WTC11 (cell line): ENCODE data around the gene NPTN. TPM values are rescaled to one million over a fixed set of nuclear protein-coding genes. Genes with fewer than 3 reads are reported as not detected.

Experiments
- ATAC-seq: fragments of 200-7000 bp; cut with Tn5 transposase; 2 replicates; pipeline ENCODE4 v1.10.0; 2021; ENCODE audit warnings: mild to moderate bottlenecking, moderate library complexity
- CTCF ChIA-PET: fragments of 300-600 bp; sonication (Branson Sonifier 250); formaldehyde crosslinking; loops from one replicate; lab custom pipeline; 2021; ENCODE audit warnings: antibody characterized with exemption; lab: Charles Lee
- POLR2A ChIA-PET: fragments of 350-600 bp; sonication (Branson Sonifier 250); formaldehyde crosslinking; loops from one replicate; lab custom pipeline; 2021; ENCODE audit warnings: antibody characterized with exemption; lab: Charles Lee
- DNase-seq: peaks from one replicate; pipeline ENCODE4 v3.0.0; 2021; ENCODE audit warnings: low spot score
- H3K27ac Mint-ChIP-seq: 2 replicates; pipeline ENCODE4 v1.8.0; 2021; ENCODE audit warnings: mixed read lengths
- H3K27me3 Mint-ChIP-seq: 2 replicates; pipeline ENCODE4 v1.8.0; 2021; ENCODE audit warnings: low read depth, mild to moderate bottlenecking, moderate library complexity, mixed read lengths
- H3K36me3 Mint-ChIP-seq: 2 replicates; pipeline ENCODE4 v1.8.0; 2021; ENCODE audit warnings: mixed read lengths
- H3K4me1 Mint-ChIP-seq: 2 replicates; pipeline ENCODE4 v1.8.0; 2022; ENCODE audit warnings: mixed read lengths
- H3K4me3 Mint-ChIP-seq: 2 replicates; pipeline ENCODE4 v1.8.0; 2021; ENCODE audit warnings: mild to moderate bottlenecking, moderate library complexity, mixed read lengths
- H3K9me3 Mint-ChIP-seq: 2 replicates; pipeline ENCODE4 v1.8.0; 2021; ENCODE audit warnings: mixed read lengths
- ATF2 ChIP-seq: sonication (generic); formaldehyde crosslinking; IDR thresholded peaks from 2 replicates; pipeline ENCODE4 v1.8.1; 2022; ENCODE audit warnings: low read depth, missing genetic modification reagents, borderline replicate concordance
- ATF6 ChIP-seq: sonication (generic); formaldehyde crosslinking; IDR thresholded peaks from 2 replicates; pipeline ENCODE4 v1.8.1; 2023; ENCODE audit warnings: mild to moderate bottlenecking, missing genetic modification reagents
- CDX4 ChIP-seq: fragments of 250-450 bp; sonication (Bioruptor Pico); IDR thresholded peaks from 2 replicates; pipeline ENCODE4 v1.9.0; 2021; ENCODE audit warnings: moderate library complexity, mild to moderate bottlenecking, inconsistent platforms, borderline replicate concordance
- E2F1 ChIP-seq: sonication (generic); formaldehyde crosslinking; IDR thresholded peaks from 2 replicates; pipeline ENCODE4 v1.8.0; 2022; ENCODE audit warnings: mild to moderate bottlenecking, missing genetic modification reagents
- E2F5 ChIP-seq: sonication (generic); formaldehyde crosslinking; IDR thresholded peaks from 2 replicates; pipeline ENCODE4 v1.8.1; 2022; ENCODE audit warnings: mild to moderate bottlenecking, moderate library complexity, missing genetic modification reagents
- ETV6 ChIP-seq: sonication (generic); formaldehyde crosslinking; IDR thresholded peaks from 2 replicates; pipeline ENCODE4 v1.8.1; 2022; ENCODE audit warnings: mild to moderate bottlenecking, missing genetic modification reagents
- FOXK1 ChIP-seq: sonication (generic); formaldehyde crosslinking; IDR thresholded peaks from 2 replicates; pipeline ENCODE4 v1.8.0; 2022; ENCODE audit warnings: mild to moderate bottlenecking, moderate library complexity, missing genetic modification reagents
- FOXP4 ChIP-seq: sonication (generic); formaldehyde crosslinking; IDR thresholded peaks from 2 replicates; pipeline ENCODE4 v1.8.0; 2022; ENCODE audit warnings: mild to moderate bottlenecking, missing genetic modification reagents
- GABPB1 ChIP-seq: sonication (generic); formaldehyde crosslinking; IDR thresholded peaks from 2 replicates; pipeline ENCODE4 v1.8.1; 2023; ENCODE audit warnings: mild to moderate bottlenecking, missing genetic modification reagents
- JAZF1 ChIP-seq: fragments of 250-450 bp; sonication (Bioruptor Pico); IDR thresholded peaks from 2 replicates; pipeline ENCODE4 v1.9.0; 2021; ENCODE audit warnings: moderate library complexity, mild to moderate bottlenecking, inconsistent platforms
- NR1H2 ChIP-seq: sonication (generic); formaldehyde crosslinking; IDR thresholded peaks from 2 replicates; pipeline ENCODE4 v1.9.0; 2021; ENCODE audit warnings: mild to moderate bottlenecking, moderate library complexity, missing genetic modification reagents
- NR2C2 ChIP-seq: sonication (generic); formaldehyde crosslinking; IDR thresholded peaks from 2 replicates; pipeline ENCODE4 v1.8.0; 2022; ENCODE audit warnings: mild to moderate bottlenecking, missing genetic modification reagents
- NR3C1 ChIP-seq: sonication (generic); formaldehyde crosslinking; conservative IDR thresholded peaks from 2 replicates; pipeline ENCODE4 v1.8.1; 2023; ENCODE audit warnings: low read depth, mild to moderate bottlenecking, missing genetic modification reagents
- RORB ChIP-seq: fragments of 250-450 bp; sonication (Bioruptor Pico); IDR thresholded peaks from 2 replicates; pipeline ENCODE4 v1.9.0; 2021; ENCODE audit warnings: mild to moderate bottlenecking
- SOX15 ChIP-seq: fragments of 250-450 bp; sonication (Bioruptor Pico); IDR thresholded peaks from 2 replicates; pipeline ENCODE4 v1.9.0; 2021; ENCODE audit warnings: mild to moderate bottlenecking
- SP1 ChIP-seq: sonication (generic); formaldehyde crosslinking; conservative IDR thresholded peaks from 2 replicates; pipeline ENCODE4 v1.8.1; 2022; ENCODE audit warnings: missing genetic modification reagents
- USF2 ChIP-seq: sonication (generic); formaldehyde crosslinking; IDR thresholded peaks from 2 replicates; pipeline ENCODE4 v1.8.1; 2023; ENCODE audit warnings: mild to moderate bottlenecking, missing genetic modification reagents, moderate library complexity
- ZNF121 ChIP-seq: sonication (generic); formaldehyde crosslinking; IDR thresholded peaks from 2 replicates; pipeline ENCODE4 v1.8.0; 2023; ENCODE audit warnings: missing genetic modification reagents
- ZNF219 ChIP-seq: sonication (generic); formaldehyde crosslinking; IDR thresholded peaks from 2 replicates; pipeline ENCODE4 v1.8.0; 2023; ENCODE audit warnings: missing genetic modification reagents, mild to moderate bottlenecking, borderline replicate concordance
- total RNA-seq: library from RNA; stranded (reverse); gene quantifications from 3 replicates; pipeline ENCODE4 v1.2.3, GENCODE V29; 2021

The NPTN gene
- total RNA-seq, 1 experiment from 2014 or later: 116 TPM

GRCh38 chr15:73570355-73571032, 62.7 kb downstream of the NPTN start (continued):
- TF ChIP-seq FOXK1 (CRISPR knock-in tag): no peak
- no peak for TF ChIP-seq NR2C2 (CRISPR knock-in tag)
- no peak for TF ChIP-seq ATF6
- TF ChIP-seq GABPB1 (CRISPR knock-in tag): no peak
- TF ChIP-seq ATF2 (CRISPR knock-in tag): no peak
- no peak for TF ChIP-seq RORB (CRISPR knock-in tag)

- Mint-ChIP-seq H3K36me3 (peaks cover 56% of the 10 kb centered on the region), H3K4me1 (no peaks in the 10 kb centered on the region), H3K9me3 (no peaks in the 10 kb centered on the region), H3K4me3 (no peak overlapping the region), H3K27me3 (no peaks in the 10 kb centered on the region), H3K27ac (no peak overlapping the region)
- DNase-seq (no peak), ATAC-seq (no peak; the same call in 1 of the 2 replicates)
- CTCF ChIA-PET: interaction anchor here (0.9 to 2.2 kb wide), 4 partner anchors 9 to 359 kb away, joined by 4 to 9 read pairs (median 6); no protein-coding TSS in a partner anchor
- POLR2A ChIA-PET: interaction anchor here (0.5 to 1.0 kb wide), 2 partner anchors 19 to 91 kb away, joined by 3 read pairs; no protein-coding TSS in a partner anchor
- TF ChIP-seq JAZF1 (CRISPR knock-in tag) (no peak), SOX15 (no peak), E2F5 (CRISPR knock-in tag) (no peak), NR1H2 (CRISPR knock-in tag) (no peak), ZNF219 (no peak), USF2 (CRISPR knock-in tag) (no peak), SP1 (no peak), CDX4 (CRISPR knock-in tag) (no peak), ZNF121 (CRISPR knock-in tag) (no peak)
Observed at GRCh38 chr15:73569361-73569760, 63.8 kb downstream of the NPTN start.

GRCh38 chr15:73568564-73569280, 64.5 kb downstream of the NPTN start:
- TF ChIP-seq ETV6 (CRISPR knock-in tag): no peak
- TF ChIP-seq NR3C1 (CRISPR knock-in tag): no peak
- TF ChIP-seq FOXP4: no peak
- no peak for TF ChIP-seq CDX4 (CRISPR knock-in tag)
- no peak for TF ChIP-seq E2F1 (CRISPR knock-in tag)
- POLR2A ChIA-PET: interaction anchor here (0.5 to 1.0 kb wide), 2 partner anchors 18 to 90 kb away, joined by 3 read pairs; no protein-coding TSS in a partner anchor
- Mint-ChIP-seq H3K27ac (no peak overlapping the region), H3K36me3 (peaks cover 56% of the 10 kb centered on the region), H3K27me3 (no peaks in the 10 kb centered on the region), H3K4me1 (no peaks in the 10 kb centered on the region), H3K9me3 (no peaks in the 10 kb centered on the region), H3K4me3 (no peak overlapping the region)
- ATAC-seq (no peak), DNase-seq (no peak)
- CTCF ChIA-PET: interaction anchor here (0.9 to 2.2 kb wide), 2 partner anchors 8 to 67 kb away, joined by 5 to 9 read pairs; no protein-coding TSS in a partner anchor
